ENCODE measurements around the gene CDC42BPA. TPM values are rescaled to one million over a fixed set of nuclear protein-coding genes. Genes with fewer than 3 reads are reported as not detected.

Gene CDC42BPA
- polyA plus RNA-seq, 1 of the 3 experiments (the other 2 are of a cell fraction) = 6.8 TPM

DNA sequence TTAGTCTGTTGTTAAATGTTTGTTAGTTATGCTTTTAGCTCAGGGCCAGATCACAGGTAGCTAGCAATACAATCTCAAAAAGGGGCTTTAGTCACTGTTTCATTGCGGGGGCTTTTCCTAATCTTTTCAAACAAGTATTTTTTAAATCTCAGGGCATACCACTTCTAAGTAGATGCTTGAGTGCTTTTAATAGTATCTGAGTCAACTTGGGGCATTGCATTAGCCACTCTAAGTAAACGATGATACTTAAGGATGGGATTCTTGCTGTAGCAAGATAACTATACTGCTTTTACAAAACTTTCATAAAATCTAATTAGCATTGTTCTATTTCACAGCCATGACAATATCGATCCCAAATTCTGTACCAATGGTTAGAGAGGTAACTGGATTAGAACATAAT, 11.6 kb downstream of the CDC42BPA start:
- no peak overlapping the region for H3K4me3 ChIP-seq (ENCODE audit: low read depth in 2 of 2, low read length in 1 of 2)
- H4K20me1 ChIP-seq (ENCODE audit: insufficient read depth) = peaks cover 20% of the 10 kb centered on the region
- H3K4me1 ChIP-seq (ENCODE audit: control insufficient read depth in 1 of 2, insufficient read depth in 2 of 2, low read depth in 1 of 2, low read length in 1 of 2) = no peaks in the 10 kb centered on the region; a peak in 1 of 4 replicates
- peaks cover 4% of the 10 kb centered on the region for H3F3A ChIP-seq (replicated peaks; ENCODE audit: insufficient read depth)
- no peaks in the 10 kb centered on the region for H3K36me3 ChIP-seq (replicated peaks in 1 of 2; ENCODE audit: control insufficient read depth in 1 of 2, insufficient read depth in 2 of 2, low read length in 1 of 2)
- H3K9me3 ChIP-seq = no peaks in the 10 kb centered on the region
- TF ChIP-seq TCF12 (IDR thresholded peaks at IDR 0.05) = no peak
- TF ChIP-seq TAF1 (IDR thresholded peaks at IDR 0.05; ENCODE audit: borderline replicate concordance, low read depth, low read length) = no peak
- TF ChIP-seq FOXJ3 (CRISPR knock-in tag; IDR thresholded peaks at IDR 0.05) = no peak
- no peak overlapping the region for H3K9ac ChIP-seq
- no peak overlapping the region for H2AFZ ChIP-seq (ENCODE audit: low read depth)
- H3K4me2 ChIP-seq = no peak overlapping the region
- H3K27me3 ChIP-seq (ENCODE audit: insufficient read depth) = no peaks in the 10 kb centered on the region
- peaks cover 97% of the 10 kb centered on the region for H3K79me2 ChIP-seq (ENCODE audit: insufficient read depth)
- no peak overlapping the region for H3K27ac ChIP-seq (ENCODE audit: low read depth in 2 of 2, low read length in 1 of 2)
- CTCF ChIA-PET = no interaction called here
- DNase-seq = no peak
- POLR2A ChIA-PET = no interaction called here
- H3K9me2 ChIP-seq = no peaks in the 10 kb centered on the region
- WGBS (ENCODE audit: low lambda C conversion rate) = 98% methylated on average over 3 of the region's 3 CpGs

DNA sequence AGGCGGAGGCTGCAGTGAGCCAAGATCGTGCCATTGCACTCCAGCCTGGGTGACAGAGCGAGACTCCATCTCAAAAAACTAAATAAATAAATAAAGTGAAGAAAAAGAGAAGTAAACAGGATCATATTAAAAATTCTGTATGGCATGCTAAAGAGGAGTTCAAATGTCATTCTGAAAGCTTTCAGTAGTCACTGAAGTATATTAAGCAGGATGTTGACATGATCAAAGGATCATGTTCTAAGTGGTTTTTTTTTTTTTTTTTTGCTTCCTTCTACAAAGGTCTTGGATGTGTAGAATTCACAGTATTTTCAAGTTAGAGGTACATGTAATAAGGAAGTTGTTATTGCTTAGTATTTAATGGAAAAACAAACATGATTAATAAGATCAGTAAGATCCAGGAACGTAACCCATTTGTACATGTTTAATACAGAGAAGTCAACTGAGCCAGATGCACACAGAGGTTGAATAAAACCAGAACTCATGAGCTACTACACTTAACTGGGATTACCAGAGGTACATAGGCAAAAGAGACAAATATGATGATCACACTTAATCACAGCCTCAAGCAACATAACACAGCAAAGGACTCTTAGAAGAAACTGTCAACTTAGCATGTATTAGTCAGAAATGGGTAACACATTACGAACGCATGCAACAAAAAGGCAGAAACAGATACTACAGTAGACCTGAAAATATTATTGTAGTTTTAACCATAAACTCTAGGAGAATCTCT, 12.2 kb downstream of the CDC42BPA start:
- no peak for TF ChIP-seq RAD21 (IDR thresholded peaks at IDR 0.05; ENCODE audit: low read length)
- TF ChIP-seq, protein P1, sequence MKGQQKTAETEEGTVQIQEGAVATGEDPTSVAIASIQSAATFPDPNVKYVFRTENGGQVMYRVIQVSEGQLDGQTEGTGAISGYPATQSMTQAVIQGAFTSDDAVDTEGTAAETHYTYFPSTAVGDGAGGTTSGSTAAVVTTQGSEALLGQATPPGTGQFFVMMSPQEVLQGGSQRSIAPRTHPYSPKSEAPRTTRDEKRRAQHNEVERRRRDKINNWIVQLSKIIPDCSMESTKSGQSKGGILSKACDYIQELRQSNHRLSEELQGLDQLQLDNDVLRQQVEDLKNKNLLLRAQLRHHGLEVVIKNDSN (IDR thresholded peaks at IDR 0.05; ENCODE audit: borderline replicate concordance, low read depth) = no peak
- TF ChIP-seq, protein P2, sequence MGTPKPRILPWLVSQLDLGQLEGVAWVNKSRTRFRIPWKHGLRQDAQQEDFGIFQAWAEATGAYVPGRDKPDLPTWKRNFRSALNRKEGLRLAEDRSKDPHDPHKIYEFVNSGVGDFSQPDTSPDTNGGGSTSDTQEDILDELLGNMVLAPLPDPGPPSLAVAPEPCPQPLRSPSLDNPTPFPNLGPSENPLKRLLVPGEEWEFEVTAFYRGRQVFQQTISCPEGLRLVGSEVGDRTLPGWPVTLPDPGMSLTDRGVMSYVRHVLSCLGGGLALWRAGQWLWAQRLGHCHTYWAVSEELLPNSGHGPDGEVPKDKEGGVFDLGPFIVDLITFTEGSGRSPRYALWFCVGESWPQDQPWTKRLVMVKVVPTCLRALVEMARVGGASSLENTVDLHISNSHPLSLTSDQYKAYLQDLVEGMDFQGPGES (IDR thresholded peaks at IDR 0.05; ENCODE audit: low read depth, low read length) = no peak
- TF ChIP-seq, protein P3, sequence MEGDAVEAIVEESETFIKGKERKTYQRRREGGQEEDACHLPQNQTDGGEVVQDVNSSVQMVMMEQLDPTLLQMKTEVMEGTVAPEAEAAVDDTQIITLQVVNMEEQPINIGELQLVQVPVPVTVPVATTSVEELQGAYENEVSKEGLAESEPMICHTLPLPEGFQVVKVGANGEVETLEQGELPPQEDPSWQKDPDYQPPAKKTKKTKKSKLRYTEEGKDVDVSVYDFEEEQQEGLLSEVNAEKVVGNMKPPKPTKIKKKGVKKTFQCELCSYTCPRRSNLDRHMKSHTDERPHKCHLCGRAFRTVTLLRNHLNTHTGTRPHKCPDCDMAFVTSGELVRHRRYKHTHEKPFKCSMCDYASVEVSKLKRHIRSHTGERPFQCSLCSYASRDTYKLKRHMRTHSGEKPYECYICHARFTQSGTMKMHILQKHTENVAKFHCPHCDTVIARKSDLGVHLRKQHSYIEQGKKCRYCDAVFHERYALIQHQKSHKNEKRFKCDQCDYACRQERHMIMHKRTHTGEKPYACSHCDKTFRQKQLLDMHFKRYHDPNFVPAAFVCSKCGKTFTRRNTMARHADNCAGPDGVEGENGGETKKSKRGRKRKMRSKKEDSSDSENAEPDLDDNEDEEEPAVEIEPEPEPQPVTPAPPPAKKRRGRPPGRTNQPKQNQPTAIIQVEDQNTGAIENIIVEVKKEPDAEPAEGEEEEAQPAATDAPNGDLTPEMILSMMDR (IDR thresholded peaks at IDR 0.05) = no peak
- no peaks in the 10 kb centered on the region for H3K9me2 ChIP-seq
- CTCF ChIA-PET = no interaction called here
- H3K4me3 ChIP-seq (ENCODE audit: low read depth in 2 of 2, low read length in 1 of 2) = no peak overlapping the region
- POLR2A ChIA-PET = no interaction called here
- H3K27me3 ChIP-seq (ENCODE audit: insufficient read depth) = no peaks in the 10 kb centered on the region
- H3K27ac ChIP-seq (ENCODE audit: low read depth in 2 of 2, low read length in 1 of 2) = no peak overlapping the region
- peaks cover 4% of the 10 kb centered on the region for H3F3A ChIP-seq (replicated peaks; ENCODE audit: insufficient read depth)
- H3K36me3 ChIP-seq (replicated peaks in 1 of 2; ENCODE audit: control insufficient read depth in 1 of 2, insufficient read depth in 2 of 2, low read length in 1 of 2) = no peaks in the 10 kb centered on the region
- no peaks in the 10 kb centered on the region for H3K9me3 ChIP-seq
- no peak overlapping the region for H2AFZ ChIP-seq (ENCODE audit: low read depth)
- no peaks in the 10 kb centered on the region; a peak in 1 of 4 replicates for H3K4me1 ChIP-seq (ENCODE audit: control insufficient read depth in 1 of 2, insufficient read depth in 2 of 2, low read depth in 1 of 2, low read length in 1 of 2)
- no peak overlapping the region for H3K9ac ChIP-seq
- WGBS (ENCODE audit: low lambda C conversion rate) = 97% methylated on average over 6 of the region's 6 CpGs
- no peak for DNase-seq
- no peak overlapping the region for H3K4me2 ChIP-seq
- peaks cover 97% of the 10 kb centered on the region for H3K79me2 ChIP-seq (ENCODE audit: insufficient read depth)
- H4K20me1 ChIP-seq (ENCODE audit: insufficient read depth) = peaks cover 16% of the 10 kb centered on the region
